ENCODE data around the gene ITGA2B. TPM values are rescaled to one million over a fixed set of nuclear protein-coding genes. Genes with fewer than 3 reads are reported as not detected.

The ITGA2B gene
- total RNA-seq, 4 donors from 2014 or later = 0.14 to 0.32 TPM; not detected in 2

DNA sequence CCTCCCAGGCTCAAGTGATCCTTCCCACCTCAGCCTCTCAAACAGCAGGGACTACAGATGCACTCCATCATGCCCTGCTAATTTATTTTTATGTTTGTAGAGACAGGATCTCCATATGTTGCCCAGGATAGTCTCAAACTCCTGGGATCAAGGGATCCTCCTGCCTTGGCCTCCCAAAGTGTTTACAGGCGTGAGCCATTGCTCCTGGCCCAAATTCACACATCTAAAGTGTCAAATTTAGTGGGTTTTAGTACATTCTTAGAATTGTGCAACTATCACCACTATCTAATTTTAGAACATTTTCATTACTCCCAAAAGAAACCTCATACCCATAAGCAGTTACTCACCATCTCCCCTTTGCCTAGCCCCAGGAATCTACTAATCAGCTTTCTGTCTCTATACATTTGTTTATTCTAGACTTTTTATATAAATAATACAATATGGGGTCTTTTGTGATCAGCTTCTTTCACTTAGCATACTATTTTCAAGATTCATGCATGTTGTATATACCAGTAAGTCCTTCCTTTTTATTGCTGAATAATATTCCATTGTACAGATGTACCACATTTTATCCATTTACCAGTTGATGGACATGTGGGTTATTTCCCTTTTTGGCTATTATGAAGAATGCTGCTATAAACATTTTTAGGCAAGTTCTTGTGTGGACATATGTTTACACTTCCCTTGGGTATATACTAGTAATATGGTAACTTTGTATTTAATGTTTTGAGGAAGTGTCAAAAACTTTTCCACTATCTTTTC is 25.1 kb upstream of the ITGA2B start:
- 100% methylated on average over 1 of the region's 1 CpG for WGBS, 2 donors (ENCODE audit: low coverage in 1 of 2)
- Histone ChIP-seq H3K4me1 (no peaks in the 10 kb centered on the region), H3K27me3 (no peaks in the 10 kb centered on the region), H3K4me3 (no peak overlapping the region), H3K36me3 (peaks cover 0 to 27% (median 4%) of the 10 kb centered on the region in 4 donors), H3K9me3 (no peaks in the 10 kb centered on the region), H3K27ac (no peak overlapping the region)
- TF ChIP-seq CTCF (IDR thresholded peaks at IDR 0.05) = no peak
- no peak for TF ChIP-seq POLR2AphosphoS5 (IDR thresholded peaks at IDR 0.05)
- no peak for TF ChIP-seq POLR2A (IDR thresholded peaks at IDR 0.05)
- no peak for TF ChIP-seq EP300 (IDR thresholded peaks at IDR 0.05; ENCODE audit: low read depth)
- intact Hi-C loops (cut with DNase I; ENCODE audit: low total_unique reads) (no loop called here), in situ Hi-C loops (cut with MboI; ENCODE audit: low pct_ligation_motif_present in 1 of 4, low pct_unique_long_range_greater_than_20kb in 1 of 4, low sequenced_read_pairs in 3 of 4) (no loop called here)
- no peak for DNase-seq

DNA sequence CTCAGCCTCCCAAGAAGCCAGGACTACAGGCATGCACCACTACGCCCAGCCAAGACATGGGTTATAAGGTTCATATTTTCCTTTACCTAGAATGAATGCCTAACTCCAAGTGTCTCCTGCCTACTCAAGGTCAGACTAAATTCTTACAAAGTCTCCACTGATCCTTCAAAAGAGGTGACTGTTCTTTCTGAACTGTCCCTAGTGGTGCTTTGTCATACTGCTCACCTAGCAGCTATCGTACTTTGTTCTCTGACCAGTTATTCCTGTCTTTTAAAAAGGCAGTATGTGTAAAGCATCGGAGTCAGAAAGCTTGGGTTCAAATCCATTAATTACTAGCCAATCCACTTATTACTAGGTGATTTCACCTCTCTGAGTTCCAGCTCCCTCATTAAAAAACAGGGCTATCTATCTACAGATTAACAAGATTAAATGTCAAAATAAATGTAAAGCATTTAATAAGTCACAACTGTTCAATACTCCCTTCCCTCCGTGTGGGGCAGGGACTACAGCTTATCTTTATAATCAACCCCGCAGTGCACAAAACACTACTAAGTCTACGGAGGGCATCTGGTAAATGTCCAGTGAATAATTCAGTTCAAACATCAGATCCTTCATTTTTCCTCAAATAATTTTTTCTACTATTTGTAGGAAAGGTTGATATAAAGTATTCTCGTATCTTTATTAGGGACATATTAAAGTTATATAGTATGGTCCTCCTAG is 20.0 kb upstream of the ITGA2B start:
- intact Hi-C loops (cut with DNase I; ENCODE audit: low total_unique reads) = no loop called here
- in situ Hi-C loops (cut with MboI; ENCODE audit: low pct_ligation_motif_present in 1 of 4, low pct_unique_long_range_greater_than_20kb in 1 of 4, low sequenced_read_pairs in 3 of 4) = no loop called here
- no peaks in the 10 kb centered on the region for H3K4me1 ChIP-seq

DNA sequence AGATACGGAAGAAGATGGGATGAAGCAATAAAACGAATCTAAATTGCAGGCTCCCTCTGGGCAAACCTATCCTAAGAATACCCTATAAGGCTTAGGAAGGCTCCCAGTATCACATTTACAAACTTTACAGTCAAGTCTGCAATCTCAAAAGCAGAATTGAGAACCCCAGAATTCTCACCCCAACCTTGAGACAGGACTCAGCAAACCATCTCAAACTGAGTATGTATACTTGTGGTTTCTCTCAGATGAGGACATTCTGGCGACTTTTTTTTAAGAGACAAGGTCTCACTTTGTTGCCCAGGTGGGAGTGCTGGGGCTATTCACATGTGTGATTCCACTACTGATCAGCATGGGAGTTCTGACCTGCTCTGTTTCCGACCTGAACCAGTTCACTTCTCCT is 19.3 kb upstream of the ITGA2B start:
- intact Hi-C loops (cut with DNase I; ENCODE audit: low total_unique reads) = no loop called here
- TF ChIP-seq POLR2A (IDR thresholded peaks at IDR 0.05) (no peak), POLR2AphosphoS5 (IDR thresholded peaks at IDR 0.05) (no peak)
- in situ Hi-C loops (cut with MboI; ENCODE audit: low pct_ligation_motif_present in 1 of 4, low pct_unique_long_range_greater_than_20kb in 1 of 4, low sequenced_read_pairs in 3 of 4) = no loop called here
- DNase-seq = no peak
- no peaks in the 10 kb centered on the region for H3K4me1 ChIP-seq
- peaks cover 0 to 16% (median 2%) of the 10 kb centered on the region in 4 donors for H3K36me3 ChIP-seq
- WGBS, 2 donors (ENCODE audit: low coverage in 1 of 2) = 80 to 82% methylated on average over 2 to 4 of the region's 4 CpGs
- H3K9me3 ChIP-seq = no peaks in the 10 kb centered on the region
- H3K4me3 ChIP-seq = no peak overlapping the region
- H3K27ac ChIP-seq = no peak overlapping the region
- H3K27me3 ChIP-seq = no peaks in the 10 kb centered on the region

More for the DNA sequence above, 20.0 kb upstream of the ITGA2B start:
- TF ChIP-seq EP300 (IDR thresholded peaks at IDR 0.05; ENCODE audit: low read depth) = no peak
- no peak for TF ChIP-seq CTCF (IDR thresholded peaks at IDR 0.05)
- TF ChIP-seq POLR2AphosphoS5 (IDR thresholded peaks at IDR 0.05) = no peak
- no peak for TF ChIP-seq POLR2A (IDR thresholded peaks at IDR 0.05)
- 77 to 82% methylated on average over 6 to 7 of the region's 7 CpGs for WGBS, 2 donors (ENCODE audit: low coverage in 1 of 2)
- H3K36me3 ChIP-seq = peaks cover 0 to 9% (median 2%) of the 10 kb centered on the region in 4 donors
- no peak overlapping the region for H3K4me3 ChIP-seq
- DNase-seq = no peak
- no peak overlapping the region for H3K27ac ChIP-seq
- no peaks in the 10 kb centered on the region for H3K27me3 ChIP-seq
- no peaks in the 10 kb centered on the region for H3K9me3 ChIP-seq

GRCh38 chr17:44402564-44403172 is 13.2 kb upstream of the ITGA2B start:
- no peak overlapping the region for H3K27ac ChIP-seq
- H3K4me1 ChIP-seq = no peaks in the 10 kb centered on the region
- peaks cover 0 to 32% (median 16%) of the 10 kb centered on the region in 4 donors for H3K36me3 ChIP-seq
- in situ Hi-C loops (cut with MboI; ENCODE audit: low pct_ligation_motif_present in 1 of 4, low pct_unique_long_range_greater_than_20kb in 1 of 4, low sequenced_read_pairs in 3 of 4) (no loop called here), intact Hi-C loops (cut with DNase I; ENCODE audit: low total_unique reads) (no loop called here)
- no peak for DNase-seq
- no peaks in the 10 kb centered on the region for H3K9me3 ChIP-seq
- 84 to 94% methylated on average over 2 to 5 of the region's 5 CpGs for WGBS, 2 donors (ENCODE audit: low coverage in 1 of 2)
- no peak overlapping the region for H3K4me3 ChIP-seq
- no peaks in the 10 kb centered on the region for H3K27me3 ChIP-seq
- TF ChIP-seq POLR2A (IDR thresholded peaks at IDR 0.05) (no peak), POLR2AphosphoS5 (IDR thresholded peaks at IDR 0.05) (no peak), EP300 (IDR thresholded peaks at IDR 0.05; ENCODE audit: low read depth) (no peak), CTCF (IDR thresholded peaks at IDR 0.05) (no peak)
